HepG2 (cell line): ENCODE results near the gene RANBP6. TPM values are rescaled to one million over a fixed set of nuclear protein-coding genes. Genes with fewer than 3 reads are reported as not detected.

Experiments used
- DNMT3B ChIP-seq: conservative IDR thresholded peaks from 2 replicates; pipeline ENCODE4 v1.6.1; 2016; ENCODE audit warnings: missing biosample characterization, control low read depth
- FOXJ3 ChIP-seq: sonication (generic); formaldehyde crosslinking; IDR thresholded peaks from 2 replicates; pipeline ENCODE4 v1.4.0; 2020; ENCODE audit warnings: missing genetic modification reagents, mild to moderate bottlenecking, borderline replicate concordance
- ONECUT2 ChIP-seq: sonication (generic); formaldehyde crosslinking; IDR thresholded peaks from 2 replicates; pipeline ENCODE4 v1.4.0; 2020; ENCODE audit warnings: missing genetic modification reagents
- POLR2AphosphoS2 ChIP-seq: IDR thresholded peaks from 2 replicates; pipeline ENCODE4 v1.6.1; 2011; ENCODE audit warnings: low read depth, low read length, improper control_type of control experiment
- SMARCE1 ChIP-seq: fragments of 450-650 bp; IDR thresholded peaks from 2 replicates; pipeline ENCODE4 v1.6.1; 2017; ENCODE audit warnings: borderline replicate concordance
- SRSF9 ChIP-seq: fragments of 200-400 bp; formaldehyde crosslinking; IDR thresholded peaks from 2 replicates; pipeline ENCODE4 v1.6.1; 2018; ENCODE audit warnings: borderline replicate concordance, mild to moderate bottlenecking, low read depth, low read length; ENCODE audit not compliant: insufficient read depth, poor library complexity, severe bottlenecking
- ZBTB33 ChIP-seq: sonication (generic); formaldehyde crosslinking; IDR thresholded peaks from 2 replicates; pipeline ENCODE4 v1.4.0; 2020; ENCODE audit warnings: missing genetic modification reagents
- ZNF557 ChIP-seq: sonication (generic); formaldehyde crosslinking; IDR thresholded peaks from 2 replicates; pipeline ENCODE4 v1.4.0; 2020; ENCODE audit warnings: missing genetic modification reagents
- ZNF737 ChIP-seq: sonication (generic); formaldehyde crosslinking; IDR thresholded peaks from 2 replicates; pipeline ENCODE4 v1.5.0; 2020; ENCODE audit warnings: missing genetic modification reagents, mild to moderate bottlenecking, borderline replicate concordance
- polyA plus RNA-seq, 8 experiments: library from polyadenylated mRNA; depleted of rRNA in 3 of 8; stranded (reverse) in 7 of 8; unstranded in 1 of 8; fragments of >200 nt; fragmentation: Illumina TruSeq in 4 of 8; extraction: Trizol in 4 of 8; gene quantifications; 2 replicates each; pipeline versions ENCODE4 v1.2.1 to v1.2.3, GENCODE V29; 2011 to 2016; ENCODE audit warnings: low read depth in 4 of 8, missing spikeins in 1 of 8, mixed read lengths in 1 of 8; ENCODE audit not compliant: insufficient read depth in 1 of 8
- total RNA-seq, 5 experiments: library from RNA; depleted of rRNA; stranded (reverse); fragments of >200 nt; fragmentation: Illumina TruSeq; extraction: Trizol; gene quantifications; 2 replicates each; pipeline ENCODE4 v1.2.3, GENCODE V29; 2016; ENCODE audit warnings: low read depth in 1 of 5
- TF ChIP-seq, protein P1 (sequence below): sonication (generic); formaldehyde crosslinking; IDR thresholded peaks from 2 replicates; pipeline ENCODE4 v1.4.0; 2020; ENCODE audit warnings: missing genetic modification reagents

Gene RANBP6
- total and polyA plus RNA-seq, 2 of the 13 experiments (the other 11 are each of a cell fraction or from before 2014, with no cell fraction given) = 7.5 to 26.0 TPM

DNA sequence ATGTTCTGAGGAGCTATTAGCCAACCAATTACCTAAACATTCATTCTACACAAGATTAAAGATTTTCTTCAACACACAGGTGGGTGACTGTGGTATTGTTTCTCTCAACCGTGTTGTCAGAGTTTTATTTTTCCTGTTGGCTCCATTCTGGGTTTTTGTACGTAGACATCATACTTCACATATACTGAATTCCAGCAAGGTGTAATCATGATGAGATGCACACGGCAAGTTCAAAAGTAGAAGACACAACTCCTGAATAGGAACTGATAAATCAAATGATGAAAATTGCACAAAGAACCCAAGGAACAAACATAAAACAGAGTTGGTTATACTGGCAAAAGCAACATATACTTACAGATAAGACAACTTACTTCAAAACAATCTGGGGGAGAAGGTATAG, 40.2 kb upstream of the RANBP6 start (continued):
- TF ChIP-seq, protein P1, sequence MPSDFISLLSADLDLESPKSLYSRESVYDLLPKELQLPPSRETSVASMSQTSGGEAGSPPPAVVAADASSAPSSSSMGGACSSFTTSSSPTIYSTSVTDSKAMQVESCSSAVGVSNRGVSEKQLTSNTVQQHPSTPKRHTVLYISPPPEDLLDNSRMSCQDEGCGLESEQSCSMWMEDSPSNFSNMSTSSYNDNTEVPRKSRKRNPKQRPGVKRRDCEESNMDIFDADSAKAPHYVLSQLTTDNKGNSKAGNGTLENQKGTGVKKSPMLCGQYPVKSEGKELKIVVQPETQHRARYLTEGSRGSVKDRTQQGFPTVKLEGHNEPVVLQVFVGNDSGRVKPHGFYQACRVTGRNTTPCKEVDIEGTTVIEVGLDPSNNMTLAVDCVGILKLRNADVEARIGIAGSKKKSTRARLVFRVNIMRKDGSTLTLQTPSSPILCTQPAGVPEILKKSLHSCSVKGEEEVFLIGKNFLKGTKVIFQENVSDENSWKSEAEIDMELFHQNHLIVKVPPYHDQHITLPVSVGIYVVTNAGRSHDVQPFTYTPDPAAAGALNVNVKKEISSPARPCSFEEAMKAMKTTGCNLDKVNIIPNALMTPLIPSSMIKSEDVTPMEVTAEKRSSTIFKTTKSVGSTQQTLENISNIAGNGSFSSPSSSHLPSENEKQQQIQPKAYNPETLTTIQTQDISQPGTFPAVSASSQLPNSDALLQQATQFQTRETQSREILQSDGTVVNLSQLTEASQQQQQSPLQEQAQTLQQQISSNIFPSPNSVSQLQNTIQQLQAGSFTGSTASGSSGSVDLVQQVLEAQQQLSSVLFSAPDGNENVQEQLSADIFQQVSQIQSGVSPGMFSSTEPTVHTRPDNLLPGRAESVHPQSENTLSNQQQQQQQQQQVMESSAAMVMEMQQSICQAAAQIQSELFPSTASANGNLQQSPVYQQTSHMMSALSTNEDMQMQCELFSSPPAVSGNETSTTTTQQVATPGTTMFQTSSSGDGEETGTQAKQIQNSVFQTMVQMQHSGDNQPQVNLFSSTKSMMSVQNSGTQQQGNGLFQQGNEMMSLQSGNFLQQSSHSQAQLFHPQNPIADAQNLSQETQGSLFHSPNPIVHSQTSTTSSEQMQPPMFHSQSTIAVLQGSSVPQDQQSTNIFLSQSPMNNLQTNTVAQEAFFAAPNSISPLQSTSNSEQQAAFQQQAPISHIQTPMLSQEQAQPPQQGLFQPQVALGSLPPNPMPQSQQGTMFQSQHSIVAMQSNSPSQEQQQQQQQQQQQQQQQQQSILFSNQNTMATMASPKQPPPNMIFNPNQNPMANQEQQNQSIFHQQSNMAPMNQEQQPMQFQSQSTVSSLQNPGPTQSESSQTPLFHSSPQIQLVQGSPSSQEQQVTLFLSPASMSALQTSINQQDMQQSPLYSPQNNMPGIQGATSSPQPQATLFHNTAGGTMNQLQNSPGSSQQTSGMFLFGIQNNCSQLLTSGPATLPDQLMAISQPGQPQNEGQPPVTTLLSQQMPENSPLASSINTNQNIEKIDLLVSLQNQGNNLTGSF = no peak
- no peak for TF ChIP-seq POLR2AphosphoS2
- TF ChIP-seq ZNF737 (CRISPR knock-in tag) = no peak
- TF ChIP-seq FOXJ3 (CRISPR knock-in tag) = no peak
- TF ChIP-seq DNMT3B (CRISPR knock-in tag) = no peak
- no peak for TF ChIP-seq ONECUT2 (CRISPR knock-in tag)
- no peak for TF ChIP-seq SRSF9
- no peak for TF ChIP-seq ZBTB33 (CRISPR knock-in tag)
- no peak for TF ChIP-seq ZNF557 (CRISPR knock-in tag)
- TF ChIP-seq SMARCE1 = no peak
- TF ChIP-seq, all 625 proteins: peak for 0
